ENCODE data around the gene HK1.

- no peak for TF ChIP-seq POLR2A (IDR thresholded peaks at IDR 0.05)
- no peak for TF ChIP-seq POLR2AphosphoS5 (IDR thresholded peaks at IDR 0.05)
Observed at GRCh38 chr10:69419096-69419743, 140.9 kb downstream of the HK1 start.
